MCF 10A (cell line): ENCODE data around the gene SGPP2. TPM values are rescaled to one million over a fixed set of nuclear protein-coding genes. Genes with fewer than 3 reads are reported as not detected.

Experiments used
- BruUV-seq: library from RNA; stranded (reverse); fragments of 400-500 nt; replicated peaks from 2 replicates; lab custom pipeline; 2021; lab: Mats Ljungman, UMichigan
- CTCF ChIA-PET: fragments of 300-600 bp; sonication (Branson Sonifier 250); formaldehyde crosslinking; extraction: SDS; loops from one replicate; lab custom pipeline; 2021; ENCODE audit warnings: antibody characterized with exemption, inconsistent platforms; lab: Yijun Ruan, JAX
- POLR2A ChIA-PET: fragments of 300-600, 350-650 bp; sonication (Branson Sonifier 250); formaldehyde crosslinking; extraction: SDS; loops from one replicate; lab custom pipeline; 2020; ENCODE audit warnings: antibody characterized with exemption, inconsistent platforms; lab: Yijun Ruan, JAX
- DNase-seq: peaks from one replicate; pipeline ENCODE4 v3.0.0-alpha.2; 2018; ENCODE audit not compliant: unreplicated experiment
- H3K27ac Mint-ChIP-seq: one replicate; pipeline ENCODE4 v1.8.0; 2022; ENCODE audit warnings: mild to moderate bottlenecking, low read depth, mixed read lengths; ENCODE audit not compliant: unreplicated experiment
- H3K27me3 Mint-ChIP-seq: one replicate; pipeline ENCODE4 v1.8.0; 2022; ENCODE audit warnings: mixed read lengths; ENCODE audit not compliant: insufficient read depth, unreplicated experiment
- H3K36me3 Mint-ChIP-seq: one replicate; pipeline ENCODE4 v1.8.0; 2022; ENCODE audit warnings: mild to moderate bottlenecking, moderate library complexity, mixed read lengths; ENCODE audit not compliant: insufficient read depth, unreplicated experiment
- H3K4me1 Mint-ChIP-seq: one replicate; pipeline ENCODE4 v1.8.0; 2022; ENCODE audit warnings: mixed read lengths; ENCODE audit not compliant: insufficient read depth, unreplicated experiment
- H3K4me3 Mint-ChIP-seq: one replicate; pipeline ENCODE4 v1.8.0; 2022; ENCODE audit warnings: mild to moderate bottlenecking, moderate library complexity, mixed read lengths; ENCODE audit not compliant: unreplicated experiment
- H3K9me3 Mint-ChIP-seq: one replicate; pipeline ENCODE4 v1.8.0; 2022; ENCODE audit warnings: mixed read lengths; ENCODE audit not compliant: unreplicated experiment
- intact Hi-C: fragments of 100-400 bp; cut with micrococcal nuclease; formaldehyde crosslinking; loops from 2 replicates; pipeline ENCODE4 v1.14.1; 2022
- total RNA-seq: library from RNA; stranded (reverse); gene quantifications from 2 replicates; pipeline ENCODE4 v1.2.3, GENCODE V29; 2022
- TF ChIP-seq, protein P1 (sequence below): fragments of 200-600 bp; IDR thresholded peaks from one replicate; pipeline ENCODE4 v1.8.0; 2022; ENCODE audit warnings: antibody characterized with exemption, mild to moderate bottlenecking; ENCODE audit not compliant: unreplicated experiment

The SGPP2 gene
- total RNA-seq, 1 experiment from 2014 or later: 47.4 TPM

DNA sequence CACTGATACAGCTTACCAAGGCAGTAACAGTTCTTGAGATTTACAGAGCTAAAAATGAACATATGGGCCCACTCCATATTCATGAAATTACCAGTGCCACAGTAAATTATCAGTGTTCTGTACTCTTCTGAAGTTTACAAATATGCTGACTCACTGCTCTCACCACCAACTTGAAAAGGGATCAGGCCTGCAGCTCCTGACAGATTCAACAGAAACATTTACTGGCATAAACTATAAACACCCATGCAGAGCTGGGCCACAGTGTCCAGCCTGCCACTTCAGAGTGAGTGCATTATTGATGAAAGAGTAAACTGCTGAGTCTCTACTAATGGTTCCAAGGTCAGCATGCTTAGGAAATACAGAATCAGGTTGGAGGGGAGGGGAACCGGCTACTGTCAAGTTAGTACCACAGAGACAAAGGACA, 148.4 kb downstream of the SGPP2 start:
- ChIA-PET CTCF (interaction anchor here (1.1 to 1.2 kb wide), 2 partner anchors 247 to 547 kb away, joined by 3 to 6 read pairs; no protein-coding TSS in a partner anchor), POLR2A (interaction anchor here (0.9 to 1.5 kb wide), 4 partner anchors 11 to 255 kb away, joined by 3 to 5 read pairs (median 4); no protein-coding TSS in a partner anchor)
- no peak overlapping the region for H3K4me3 Mint-ChIP-seq
- peak; percentile 29 for DNase-seq
- no peaks in the 10 kb centered on the region for H3K9me3 Mint-ChIP-seq
- TF ChIP-seq, protein P1, sequence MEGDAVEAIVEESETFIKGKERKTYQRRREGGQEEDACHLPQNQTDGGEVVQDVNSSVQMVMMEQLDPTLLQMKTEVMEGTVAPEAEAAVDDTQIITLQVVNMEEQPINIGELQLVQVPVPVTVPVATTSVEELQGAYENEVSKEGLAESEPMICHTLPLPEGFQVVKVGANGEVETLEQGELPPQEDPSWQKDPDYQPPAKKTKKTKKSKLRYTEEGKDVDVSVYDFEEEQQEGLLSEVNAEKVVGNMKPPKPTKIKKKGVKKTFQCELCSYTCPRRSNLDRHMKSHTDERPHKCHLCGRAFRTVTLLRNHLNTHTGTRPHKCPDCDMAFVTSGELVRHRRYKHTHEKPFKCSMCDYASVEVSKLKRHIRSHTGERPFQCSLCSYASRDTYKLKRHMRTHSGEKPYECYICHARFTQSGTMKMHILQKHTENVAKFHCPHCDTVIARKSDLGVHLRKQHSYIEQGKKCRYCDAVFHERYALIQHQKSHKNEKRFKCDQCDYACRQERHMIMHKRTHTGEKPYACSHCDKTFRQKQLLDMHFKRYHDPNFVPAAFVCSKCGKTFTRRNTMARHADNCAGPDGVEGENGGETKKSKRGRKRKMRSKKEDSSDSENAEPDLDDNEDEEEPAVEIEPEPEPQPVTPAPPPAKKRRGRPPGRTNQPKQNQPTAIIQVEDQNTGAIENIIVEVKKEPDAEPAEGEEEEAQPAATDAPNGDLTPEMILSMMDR: no peak
- peaks cover 23% of the 10 kb centered on the region for H3K4me1 Mint-ChIP-seq
- intact Hi-C loops: no loop called here
- no peaks in the 10 kb centered on the region for H3K27me3 Mint-ChIP-seq
- peak overlapping the region; percentile 59 for H3K27ac Mint-ChIP-seq
- H3K36me3 Mint-ChIP-seq: peaks cover 79% of the 10 kb centered on the region
- BruUV-seq: no TSS peak

DNA sequence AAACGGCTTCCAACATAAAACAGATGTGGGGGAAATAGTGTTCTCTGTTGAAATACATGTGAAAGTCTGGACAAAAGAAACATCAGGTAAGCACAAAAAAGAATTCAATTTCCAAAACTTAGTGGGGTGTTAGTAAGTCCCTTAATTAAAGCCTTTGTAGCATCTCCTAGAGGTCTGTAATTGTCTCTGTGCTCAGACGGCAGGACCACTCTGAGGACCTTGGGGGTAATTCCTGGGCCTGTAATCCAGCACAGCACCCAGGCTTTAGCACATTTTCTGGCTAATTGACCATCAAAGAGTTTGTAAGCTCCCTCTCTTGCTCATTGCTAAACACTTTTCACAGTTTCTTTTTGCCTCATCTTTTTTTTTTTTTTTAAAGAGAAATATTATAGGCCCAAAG, 151.3 kb downstream of the SGPP2 start:
- TF ChIP-seq, protein P1: no peak
- Mint-ChIP-seq H3K4me3 (no peak overlapping the region), H3K27ac (no peak overlapping the region), H3K4me1 (peaks cover 14% of the 10 kb centered on the region), H3K27me3 (no peaks in the 10 kb centered on the region), H3K9me3 (no peaks in the 10 kb centered on the region), H3K36me3 (peaks cover 74% of the 10 kb centered on the region)
- ChIA-PET CTCF (interaction anchor here (1.3 kb wide), 1 partner anchor 257 kb away, joined by 4 read pairs; no protein-coding TSS in a partner anchor), POLR2A (interaction anchor here (0.7 to 2.0 kb wide), 2 partner anchors 14 to 524 kb away, joined by 4 to 6 read pairs; no protein-coding TSS in a partner anchor)
- no TSS peak for BruUV-seq
- no peak for DNase-seq
- intact Hi-C loops: no loop called here

DNA sequence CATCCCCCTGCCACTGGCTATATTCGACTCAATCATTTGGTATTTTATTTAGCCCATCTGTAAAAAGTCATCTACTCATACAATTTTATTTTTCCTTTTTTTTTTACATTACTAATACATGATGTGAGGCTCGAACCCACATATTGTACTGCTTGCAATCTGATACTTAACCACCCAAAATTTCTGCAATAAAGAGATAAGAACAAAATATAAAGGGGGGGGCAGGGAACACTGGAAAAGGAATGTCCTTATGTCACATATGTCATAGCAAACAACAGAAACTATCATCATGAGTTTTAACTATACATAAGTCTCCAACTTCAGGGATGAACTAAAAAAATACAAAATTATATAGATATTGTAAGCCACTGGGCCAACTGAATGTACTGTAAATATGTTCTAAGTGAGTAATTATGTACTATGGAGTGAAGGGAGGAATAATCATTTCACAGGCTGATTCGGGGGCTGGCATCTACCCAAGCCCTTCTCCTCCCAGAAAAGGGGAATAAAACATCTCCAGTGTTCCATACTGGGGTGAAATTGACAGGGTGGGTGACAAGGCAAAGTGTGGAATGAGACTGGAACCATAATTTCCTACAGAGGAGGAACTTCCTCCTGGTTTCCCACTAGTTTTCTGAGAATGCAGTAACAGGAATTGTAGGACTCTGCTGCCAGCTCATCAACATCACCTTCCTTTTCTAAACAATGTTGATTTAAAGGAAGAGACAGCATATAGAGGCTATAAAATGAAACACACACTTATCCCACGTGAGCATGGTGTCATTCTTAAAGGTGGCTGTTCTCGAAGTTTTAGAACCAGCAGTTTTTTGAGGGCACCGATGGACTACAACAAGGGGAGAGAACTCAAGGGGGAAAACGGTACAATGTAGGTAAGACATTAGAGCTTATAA, 152.1 kb downstream of the SGPP2 start:
- Mint-ChIP-seq H3K4me3 (no peak overlapping the region), H3K27me3 (no peaks in the 10 kb centered on the region), H3K9me3 (no peaks in the 10 kb centered on the region), H3K36me3 (peaks cover 70% of the 10 kb centered on the region), H3K27ac (peak overlapping the region; percentile 66), H3K4me1 (peaks cover 14% of the 10 kb centered on the region)
- BruUV-seq: no TSS peak
- DNase-seq: no peak
- POLR2A ChIA-PET: interaction anchor here (0.7 to 2.0 kb wide), 4 partner anchors 9 to 525 kb away, joined by 3 to 6 read pairs (median 4); no protein-coding TSS in a partner anchor
- intact Hi-C loops: no loop called here
- TF ChIP-seq, protein P1: no peak
- CTCF ChIA-PET: interaction anchor here (1.3 kb wide), 1 partner anchor 258 kb away, joined by 4 read pairs; no protein-coding TSS in a partner anchor

DNA sequence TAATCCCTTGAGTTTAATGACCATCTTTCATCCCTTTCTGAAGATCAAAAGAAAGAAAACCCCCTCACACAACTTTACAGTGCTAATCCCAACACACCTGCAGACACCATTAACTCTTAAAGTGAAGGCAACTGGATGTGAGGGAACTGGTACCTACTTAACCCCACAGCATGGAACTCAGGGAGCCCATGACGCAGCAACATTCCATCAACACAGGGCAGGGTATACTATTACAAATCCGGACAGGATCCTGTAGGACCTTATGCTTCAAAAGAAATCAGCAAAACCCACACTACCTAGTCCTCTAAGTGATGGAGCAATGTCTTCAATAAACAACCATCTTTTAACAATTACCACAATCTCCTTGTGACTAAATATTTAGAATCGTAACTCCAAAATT, 153.0 kb downstream of the SGPP2 start:
- no TSS peak for BruUV-seq
- Mint-ChIP-seq H3K4me1 (peaks cover 13% of the 10 kb centered on the region), H3K4me3 (no peak overlapping the region), H3K27me3 (no peaks in the 10 kb centered on the region), H3K27ac (peak overlapping the region; percentile 66), H3K36me3 (peaks cover 61% of the 10 kb centered on the region), H3K9me3 (no peaks in the 10 kb centered on the region)
- ChIA-PET POLR2A (interaction anchor here (0.7 to 2.0 kb wide), 3 partner anchors 9 to 17 kb away, joined by 3 to 6 read pairs (median 6); no protein-coding TSS in a partner anchor), CTCF (no interaction called here)
- intact Hi-C loops: no loop called here
- TF ChIP-seq, protein P1: no peak
- no peak for DNase-seq
